Activated CD4-positive, alpha-beta T cell treated with anti-CD3 and anti-CD28 coated beads, Interleukin-2, amount 50 U/mL, for 48 hours (primary cell): ENCODE data around the gene TBC1D14.
A peak's percentile ranks its signal among the peaks of the same experiment; 100 is the strongest.

ENCODE experiments used
- DNase-seq, 2 experiments: peaks; one replicate each; pipeline ENCODE4 v3.0.0-alpha.2; 2020

Gene TBC1D14

DNA sequence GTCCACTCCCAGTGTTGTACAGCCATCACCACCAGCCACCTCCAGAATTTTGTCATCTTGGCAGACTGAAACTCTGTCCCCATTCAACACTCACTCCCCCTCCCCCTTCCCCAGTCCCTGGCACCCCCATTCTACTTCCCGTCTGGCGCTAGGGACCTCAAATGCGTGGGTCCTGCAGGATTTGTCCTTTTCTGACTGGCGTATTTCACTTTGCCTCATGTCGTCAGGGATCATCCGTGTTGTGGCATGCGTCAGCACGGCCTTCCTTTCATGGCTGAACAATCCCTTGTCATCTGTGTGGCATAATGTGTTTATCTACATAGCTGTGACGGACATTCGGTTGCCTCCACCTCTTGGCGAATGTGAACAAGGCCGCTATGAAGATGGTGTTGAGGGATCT lies 139.0 kb downstream of the TBC1D14 start:
- DNase-seq: no peak

DNA sequence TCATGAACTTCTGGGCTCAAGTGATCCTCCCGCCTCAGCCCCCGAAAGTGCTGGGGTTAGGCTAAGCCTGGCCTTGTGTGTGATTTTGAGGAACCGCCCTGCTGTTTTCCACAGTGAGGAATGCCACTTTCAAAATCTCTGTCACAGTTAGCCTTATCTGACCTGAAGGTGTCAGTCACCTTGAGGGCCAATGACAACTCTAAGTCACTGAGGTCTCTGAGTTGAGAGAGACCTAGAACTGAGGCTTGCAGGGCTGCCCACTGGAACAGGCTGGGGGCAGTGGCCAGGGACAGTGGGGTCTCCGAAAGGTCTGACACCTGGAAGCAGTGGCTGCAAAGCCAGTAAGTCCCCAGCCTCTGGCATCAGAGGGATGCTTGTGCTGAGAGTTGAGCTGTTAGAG lies 139.7 kb downstream of the TBC1D14 start:
- DNase-seq: no peak

DNA sequence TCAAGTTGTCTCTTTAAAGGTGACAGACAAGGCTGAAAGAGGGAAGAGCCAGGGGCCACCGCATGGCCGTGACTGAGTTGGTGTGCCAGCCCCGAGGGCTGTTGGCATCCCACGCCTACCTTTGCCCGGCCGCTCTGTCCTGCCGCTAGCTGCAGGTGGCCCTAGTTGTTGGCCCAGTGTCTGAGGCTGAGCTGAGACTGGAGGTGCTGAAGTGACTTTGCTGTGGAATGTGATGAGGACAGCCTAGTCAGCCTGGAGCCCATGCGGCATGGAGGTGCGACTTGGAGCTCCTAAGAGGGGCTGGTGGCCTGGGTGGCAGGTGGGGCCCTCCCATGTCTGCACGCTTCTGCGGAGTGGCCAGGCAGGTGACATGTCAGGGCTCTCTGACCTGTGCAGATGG lies 140.1 kb downstream of the TBC1D14 start:
- no peak for DNase-seq

DNA sequence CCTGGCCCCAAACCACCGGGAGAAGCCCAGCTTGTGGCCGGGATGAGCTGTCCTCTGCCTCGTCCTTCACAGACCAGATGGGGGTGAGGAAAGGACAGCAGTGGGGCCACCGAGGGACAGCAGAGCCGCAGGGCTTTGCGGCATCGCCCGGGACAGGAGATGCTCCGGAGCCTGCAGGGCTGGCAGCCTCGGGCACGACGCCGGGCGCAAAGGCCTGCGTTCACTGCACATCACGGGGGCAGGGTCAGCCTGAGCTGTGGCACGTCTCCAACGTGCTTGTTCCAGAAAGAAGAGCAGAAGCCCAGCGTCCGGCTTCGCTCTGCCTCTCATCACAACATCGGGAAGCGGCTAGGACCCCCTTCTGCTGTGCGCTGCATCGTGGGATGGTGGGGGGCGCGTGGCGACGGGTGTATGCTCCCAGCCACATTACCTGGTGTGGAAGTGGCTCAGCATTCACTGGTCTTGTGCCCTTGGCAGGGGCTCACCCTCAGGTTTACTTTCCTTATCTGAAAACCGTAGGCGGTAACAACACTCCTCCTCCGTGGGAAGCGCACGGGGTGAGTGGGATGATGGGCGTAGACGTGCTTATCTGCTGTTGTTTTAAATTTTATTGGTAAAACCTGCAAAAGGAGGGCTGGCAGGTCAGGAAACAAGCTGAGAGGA lies 141.0 kb downstream of the TBC1D14 start:
- DNase-seq: no peak

DNA sequence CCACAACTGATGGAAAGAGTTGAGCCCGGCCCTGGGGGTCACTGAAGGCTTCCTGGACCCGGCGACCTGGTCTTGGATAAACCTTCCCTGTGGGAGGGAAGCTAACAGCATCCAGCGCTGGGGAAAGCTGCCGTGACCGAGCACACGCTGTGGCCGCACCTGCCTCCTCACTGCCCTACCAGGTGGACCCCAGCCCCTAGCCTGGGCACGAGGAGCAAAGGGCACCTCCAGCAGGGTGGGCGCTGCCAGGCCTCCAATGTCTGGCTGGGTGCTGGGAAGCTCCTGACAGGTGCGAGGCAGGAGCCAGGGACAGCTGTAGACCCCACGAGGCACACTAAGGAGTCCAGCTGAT lies 141.5 kb downstream of the TBC1D14 start:
- no peak for DNase-seq

DNA sequence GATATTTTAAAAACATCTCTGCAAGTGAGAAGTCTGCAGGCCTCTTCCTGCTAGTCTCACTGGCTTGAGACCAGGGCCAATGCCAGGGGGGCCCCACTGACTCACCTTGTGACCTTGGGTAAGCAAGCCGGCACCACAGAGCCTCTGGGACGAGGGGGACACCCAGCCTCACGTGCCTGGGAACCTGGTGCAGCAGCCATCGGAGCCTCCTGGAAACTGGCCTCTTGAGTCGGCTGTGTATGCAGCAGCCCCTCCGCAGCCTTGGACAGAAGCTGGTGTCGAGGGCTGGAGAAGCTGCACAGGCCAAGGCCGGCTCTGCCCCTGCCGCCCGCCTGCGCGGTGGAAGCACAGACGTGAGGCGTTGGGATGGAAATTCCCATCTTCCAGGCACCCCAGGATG lies 142.3 kb downstream of the TBC1D14 start:
- no peak for DNase-seq

DNA sequence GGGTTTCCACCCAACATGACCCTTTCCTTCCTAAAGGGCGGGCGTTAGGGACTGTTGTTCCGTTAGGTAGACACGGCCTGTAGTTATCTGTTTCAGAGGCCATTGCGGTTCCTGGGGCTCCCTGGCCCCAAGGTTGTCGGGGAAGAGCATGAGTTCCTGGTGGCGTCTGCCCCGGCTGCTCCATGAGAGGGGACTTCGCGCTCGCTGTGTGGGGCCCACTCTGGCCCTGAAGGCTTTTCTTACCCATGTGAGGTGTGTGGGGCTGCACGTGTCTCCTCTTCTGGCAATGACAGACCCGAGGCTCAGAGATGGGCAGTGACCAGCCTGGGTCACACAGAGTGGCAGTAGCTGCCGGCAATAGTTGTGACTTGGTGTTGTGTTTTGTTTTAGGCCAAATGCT lies 142.7 kb downstream of the TBC1D14 start:
- DNase-seq: no peak

DNA sequence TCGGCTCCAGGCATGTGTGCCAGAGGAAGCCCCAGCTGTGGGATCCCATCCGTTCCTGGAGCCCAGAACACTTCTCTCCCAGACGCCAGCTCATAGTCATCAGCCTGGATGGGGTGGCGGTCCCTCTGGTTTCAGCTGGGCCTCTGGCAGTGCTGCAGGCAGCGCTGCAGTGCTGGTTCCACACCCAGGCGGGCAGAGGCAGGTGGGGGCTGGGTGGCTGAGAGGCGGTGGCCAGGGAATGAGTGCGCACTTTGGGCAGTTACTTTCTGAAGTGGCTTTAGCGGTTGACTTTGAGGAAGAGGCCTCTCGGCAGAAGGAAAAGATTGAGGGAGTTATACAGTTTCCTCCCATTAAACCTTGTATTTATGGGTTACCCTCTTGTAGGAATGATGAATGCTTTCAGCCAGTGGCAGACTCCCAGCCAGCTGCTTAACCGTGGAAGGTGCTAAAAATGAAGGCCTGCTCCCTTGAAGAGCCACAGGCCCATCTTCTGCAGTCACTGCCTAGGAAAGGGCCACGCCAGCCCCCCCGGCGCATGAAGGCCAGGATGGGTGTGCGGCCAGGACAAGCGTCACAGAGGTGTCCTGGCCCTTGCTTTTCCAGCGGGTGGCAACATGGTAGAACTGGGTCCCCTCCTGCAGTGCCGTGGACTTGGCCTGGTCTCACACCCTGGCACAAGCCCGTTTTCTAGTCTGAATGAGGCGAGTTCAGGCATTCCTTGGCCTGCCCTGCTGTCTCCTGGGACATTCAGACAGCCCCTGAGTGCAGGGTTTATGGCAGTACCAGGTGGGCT lies 143.5 kb downstream of the TBC1D14 start:
- DNase-seq: peak; percentile 24 to 32

DNA sequence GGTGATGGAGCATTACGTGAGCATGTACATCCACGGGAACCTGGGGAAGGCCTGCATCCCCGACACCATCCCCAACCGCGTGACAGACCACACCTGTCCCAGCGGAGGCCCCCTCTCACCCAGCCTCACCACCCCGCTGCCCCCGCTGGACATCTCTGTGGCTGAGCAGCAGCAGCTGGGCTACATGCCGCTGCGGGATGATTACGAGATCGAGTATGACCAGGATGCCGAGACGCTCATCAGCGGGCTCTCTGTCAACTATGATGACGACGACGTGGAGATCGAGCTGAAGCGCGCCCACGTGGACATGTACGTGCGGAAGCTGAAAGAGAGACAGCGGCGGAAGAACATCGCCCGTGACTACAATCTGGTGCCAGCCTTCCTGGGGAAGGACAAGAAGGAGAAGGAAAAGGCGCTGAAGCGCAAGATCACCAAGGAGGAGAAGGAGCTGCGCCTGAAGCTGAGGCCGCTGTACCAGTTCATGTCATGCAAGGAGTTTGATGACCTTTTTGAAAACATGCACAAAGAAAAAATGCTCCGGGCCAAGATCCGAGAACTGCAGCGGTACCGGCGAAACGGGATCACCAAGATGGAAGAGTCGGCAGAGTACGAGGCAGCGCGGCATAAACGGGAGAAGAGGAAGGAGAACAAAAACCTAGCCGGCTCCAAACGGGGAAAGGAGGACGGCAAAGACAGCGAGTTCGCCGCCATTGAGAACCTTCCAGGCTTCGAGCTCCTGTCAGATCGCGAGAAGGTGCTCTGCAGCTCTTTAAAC lies 144.7 kb downstream of the TBC1D14 start:
- DNase-seq: no peak

DNA sequence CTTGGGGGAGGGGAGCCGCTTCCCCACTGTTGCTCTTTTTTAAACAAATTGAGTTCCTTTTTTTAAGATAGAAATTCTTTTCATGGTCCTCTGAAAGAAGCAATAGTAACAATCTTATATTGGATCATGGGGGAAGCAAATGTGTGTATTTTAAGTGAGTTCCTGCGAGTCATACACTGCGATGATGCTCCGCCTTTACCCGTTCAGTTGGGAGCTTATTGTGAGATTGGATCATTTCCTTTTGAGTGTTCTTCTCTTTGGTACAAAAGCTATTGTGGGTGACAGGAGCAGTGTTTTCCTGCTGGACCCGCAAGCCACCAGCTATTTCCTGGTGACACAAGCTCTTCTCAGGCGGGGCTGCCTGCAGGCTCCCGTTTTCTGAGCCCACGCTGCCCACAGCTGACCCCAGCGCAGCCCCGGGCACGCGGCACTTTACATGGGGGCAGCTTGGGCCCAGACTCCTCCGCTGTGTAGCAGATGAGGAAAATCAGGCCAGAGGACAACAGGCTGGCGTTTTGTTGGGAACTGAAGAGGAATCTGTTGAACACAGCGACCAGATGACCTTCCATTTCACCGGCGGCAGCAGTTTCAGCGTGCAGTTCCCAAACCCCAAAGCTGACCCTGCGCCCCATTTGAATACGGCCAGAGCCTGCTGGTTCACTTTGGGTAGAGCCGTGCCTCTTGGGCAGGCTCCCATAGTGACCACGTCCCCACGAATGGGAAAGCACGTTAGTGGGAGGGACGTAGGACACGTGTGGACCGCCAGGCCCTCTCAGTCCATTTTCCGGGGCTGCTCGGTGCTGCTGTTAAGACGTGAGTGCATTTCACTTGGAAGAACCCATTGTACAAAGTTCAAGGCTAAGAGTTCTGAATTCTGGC lies 145.7 kb downstream of the TBC1D14 start:
- DNase-seq: no peak

DNA sequence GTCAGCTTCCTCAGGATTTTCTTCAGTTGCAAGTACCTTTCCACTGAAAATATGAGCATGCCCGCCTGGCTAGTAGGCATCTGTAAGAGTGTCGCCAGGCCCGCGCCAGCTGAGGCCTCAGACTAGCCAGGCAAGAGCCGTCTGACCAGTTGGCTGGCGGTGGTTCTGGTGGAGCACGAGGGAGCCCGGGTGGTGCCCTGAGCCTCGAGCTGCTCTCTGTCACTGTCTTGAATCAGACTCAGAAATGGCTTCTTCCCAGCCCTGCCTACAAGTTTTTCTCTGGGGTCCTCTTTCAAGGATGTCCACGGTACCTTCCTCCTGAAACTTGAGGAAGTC lies 146.3 kb downstream of the TBC1D14 start:
- DNase-seq: no peak

DNA sequence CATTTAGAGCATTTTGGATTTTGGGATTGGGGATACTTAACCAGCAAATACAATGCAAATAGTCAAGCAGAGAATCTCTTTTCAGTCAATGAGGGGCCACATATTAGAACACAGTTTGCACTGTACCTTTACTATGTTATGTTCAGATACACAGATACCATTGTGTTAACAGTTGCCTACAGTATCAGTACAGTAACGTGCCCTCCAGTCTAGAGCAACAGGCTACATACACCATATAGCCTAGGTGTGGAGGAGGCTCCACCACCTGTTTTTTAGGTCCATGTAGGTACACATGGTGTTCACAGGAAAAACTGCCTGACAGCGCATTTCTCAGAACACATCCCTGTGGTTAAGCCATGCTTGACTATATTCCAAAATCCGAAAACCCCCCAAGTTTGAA lies 149.2 kb downstream of the TBC1D14 start:
- no peak for DNase-seq

DNA sequence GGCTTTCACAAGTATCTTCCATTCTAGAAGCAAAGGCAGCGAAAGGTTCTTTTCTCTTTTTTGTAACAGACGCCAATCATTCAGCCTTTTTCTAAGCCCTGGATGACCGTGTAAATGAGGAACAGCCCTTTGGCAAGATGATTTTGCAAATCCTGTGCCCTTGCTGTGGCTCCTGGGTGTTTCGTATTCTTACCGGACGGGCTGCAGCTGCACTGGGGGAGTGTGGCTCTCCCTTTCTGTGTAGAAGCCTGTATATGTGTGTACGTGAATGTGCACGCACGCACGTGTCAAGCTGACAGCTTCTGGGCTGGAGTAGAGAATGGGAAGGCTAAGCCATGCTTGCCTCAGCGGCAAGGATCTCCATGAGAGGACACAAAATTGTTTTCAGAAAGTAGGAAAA lies 150.0 kb downstream of the TBC1D14 start:
- DNase-seq: no peak

DNA sequence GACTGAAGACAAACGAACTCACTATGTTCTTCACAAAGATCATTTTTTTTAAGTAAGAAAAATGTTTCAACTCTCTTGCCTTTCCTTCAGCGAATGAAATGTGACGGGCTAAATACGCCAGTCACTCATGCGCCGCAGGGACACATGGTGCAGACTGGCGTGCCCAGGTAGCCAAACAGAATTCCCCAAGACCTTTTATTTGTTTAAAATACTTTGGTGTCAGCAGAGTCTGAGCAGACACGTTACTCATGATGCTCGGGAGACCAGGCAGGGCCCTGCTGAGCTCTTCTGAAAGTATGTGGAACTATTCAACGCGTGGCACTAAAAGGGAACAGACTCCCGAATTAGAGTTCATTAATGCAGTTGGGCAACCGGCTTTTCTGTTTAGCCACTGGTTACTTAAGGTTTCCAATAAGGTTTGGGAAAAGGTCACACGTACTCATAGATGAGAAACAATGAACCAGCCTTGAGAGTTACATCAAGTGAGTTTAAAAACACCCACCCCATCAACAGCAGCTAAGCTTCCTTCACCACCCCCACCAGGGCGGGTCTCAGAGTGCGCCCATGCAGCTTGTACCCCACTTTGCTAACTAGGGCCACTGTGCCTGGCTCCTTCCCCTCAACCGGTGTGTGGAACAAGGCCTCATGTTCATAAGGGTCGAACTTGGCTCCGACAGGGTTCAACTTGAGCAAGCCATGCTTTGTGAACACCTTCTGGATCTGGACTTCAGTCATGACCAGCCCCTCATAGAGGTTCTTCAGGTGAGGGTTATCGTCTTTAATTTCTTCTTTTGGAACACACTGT lies 150.9 kb downstream of the TBC1D14 start:
- DNase-seq: no peak

DNA sequence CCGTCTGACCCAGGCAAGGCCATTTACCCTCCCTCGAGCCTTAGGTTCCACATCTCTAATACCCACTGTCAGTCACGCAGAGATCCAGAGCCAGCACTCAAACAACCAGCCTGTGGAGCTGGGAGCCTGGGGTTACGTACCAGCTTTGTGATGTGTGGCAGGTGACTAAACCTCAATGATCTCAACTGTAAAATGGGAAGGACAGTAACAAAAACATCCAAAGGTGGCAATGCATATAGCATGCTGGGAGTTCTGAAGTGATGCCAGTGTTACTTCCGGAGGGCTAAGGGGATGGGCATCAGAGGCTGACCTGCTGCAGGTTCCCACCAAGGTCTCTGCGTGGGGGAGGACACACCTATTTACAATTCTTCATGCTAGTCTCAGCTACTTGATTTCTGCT lies 152.2 kb downstream of the TBC1D14 start:
- no peak for DNase-seq

DNA sequence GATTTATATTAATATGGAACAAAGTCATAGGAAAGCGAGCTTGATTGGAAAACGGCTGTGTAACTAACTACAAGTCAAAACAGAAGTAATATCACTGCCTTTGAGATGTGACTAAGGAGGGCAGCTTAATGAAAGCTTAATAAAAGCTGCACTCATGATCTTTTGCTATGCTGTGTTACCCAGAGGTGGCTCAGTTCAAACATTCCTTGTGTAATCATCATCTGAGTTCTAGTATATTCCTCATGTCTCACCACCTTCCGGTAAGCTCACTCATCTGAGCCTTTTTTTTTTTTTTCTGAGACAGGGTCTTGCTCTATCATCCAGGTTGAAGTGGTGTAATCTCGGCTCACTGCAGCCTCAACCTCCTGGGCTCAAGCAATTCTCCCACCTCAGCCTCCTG lies 153.2 kb downstream of the TBC1D14 start:
- DNase-seq: no peak

DNA sequence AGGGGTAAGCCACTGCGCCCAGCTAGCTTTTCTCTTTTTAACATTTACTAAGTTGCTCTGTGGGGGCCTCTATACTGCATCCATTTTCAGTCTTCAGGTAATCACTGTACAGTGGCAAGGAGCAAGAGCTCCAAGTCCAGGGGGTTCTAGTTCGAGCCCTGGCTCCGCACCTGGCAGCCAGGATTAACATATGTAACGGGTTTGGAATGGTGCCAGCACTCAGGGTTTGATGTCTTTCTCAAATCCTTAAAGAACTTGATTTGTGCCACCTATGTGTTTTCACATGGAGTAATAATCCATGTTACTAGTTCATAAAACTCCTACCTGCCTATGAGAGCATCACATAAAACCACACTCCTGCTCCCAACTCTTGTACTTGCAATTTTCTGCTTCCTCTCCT lies 153.7 kb downstream of the TBC1D14 start:
- DNase-seq: no peak

DNA sequence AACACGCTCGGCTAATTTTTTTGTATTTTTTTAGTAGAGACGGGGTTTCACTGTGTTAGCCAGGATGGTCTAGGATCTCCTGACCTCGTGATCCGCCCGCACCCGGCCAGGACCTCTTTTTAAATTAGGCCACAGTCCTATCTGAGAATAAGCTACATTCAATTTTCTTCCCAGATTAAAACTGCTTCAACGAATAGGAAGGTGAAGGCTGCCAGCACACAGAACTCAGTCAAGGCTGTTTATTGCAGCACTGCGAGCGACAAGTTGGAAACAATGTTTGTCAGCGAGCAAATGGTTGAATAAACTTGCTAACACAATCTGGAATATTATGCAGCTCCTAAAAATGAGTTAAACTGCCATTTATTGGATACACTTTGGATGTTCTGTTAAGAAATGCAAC lies 156.4 kb downstream of the TBC1D14 start:
- no peak for DNase-seq

DNA sequence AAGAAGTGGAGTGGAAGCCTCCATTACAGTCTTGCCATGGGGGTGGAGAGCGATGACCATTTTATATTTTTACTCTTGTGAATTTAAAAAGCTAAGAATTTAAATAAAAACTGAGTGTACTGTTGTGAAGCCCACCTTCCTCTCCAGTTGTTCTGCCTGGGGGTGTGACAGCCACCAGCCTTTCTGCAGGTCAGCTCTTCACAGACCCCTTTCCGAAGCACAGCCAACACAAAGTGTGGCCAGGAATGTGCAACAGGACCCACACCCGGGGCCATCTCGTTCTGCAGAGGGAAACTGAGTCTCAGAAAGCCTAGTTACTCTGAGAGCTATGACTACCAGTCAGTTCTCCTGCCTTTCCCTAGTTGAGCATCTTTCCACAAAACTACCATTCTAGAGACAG lies 156.9 kb downstream of the TBC1D14 start:
- no peak for DNase-seq

DNA sequence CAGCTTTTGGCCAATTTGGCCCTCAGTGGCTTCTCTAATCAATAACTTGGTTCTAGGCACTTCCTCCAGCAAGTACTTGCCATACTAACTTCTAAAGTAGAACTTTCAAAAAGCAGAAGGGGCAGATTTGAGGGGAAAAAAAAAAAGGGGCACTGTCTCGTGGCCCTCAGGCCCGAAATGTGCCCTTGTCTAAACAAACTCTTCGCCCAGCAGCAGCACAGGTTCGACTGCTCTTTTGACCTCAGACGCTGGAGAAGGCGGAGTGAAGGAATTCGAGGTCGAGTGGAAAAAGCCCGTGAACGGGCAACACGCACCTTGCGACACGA lies 157.5 kb downstream of the TBC1D14 start:
- DNase-seq: no peak

DNA sequence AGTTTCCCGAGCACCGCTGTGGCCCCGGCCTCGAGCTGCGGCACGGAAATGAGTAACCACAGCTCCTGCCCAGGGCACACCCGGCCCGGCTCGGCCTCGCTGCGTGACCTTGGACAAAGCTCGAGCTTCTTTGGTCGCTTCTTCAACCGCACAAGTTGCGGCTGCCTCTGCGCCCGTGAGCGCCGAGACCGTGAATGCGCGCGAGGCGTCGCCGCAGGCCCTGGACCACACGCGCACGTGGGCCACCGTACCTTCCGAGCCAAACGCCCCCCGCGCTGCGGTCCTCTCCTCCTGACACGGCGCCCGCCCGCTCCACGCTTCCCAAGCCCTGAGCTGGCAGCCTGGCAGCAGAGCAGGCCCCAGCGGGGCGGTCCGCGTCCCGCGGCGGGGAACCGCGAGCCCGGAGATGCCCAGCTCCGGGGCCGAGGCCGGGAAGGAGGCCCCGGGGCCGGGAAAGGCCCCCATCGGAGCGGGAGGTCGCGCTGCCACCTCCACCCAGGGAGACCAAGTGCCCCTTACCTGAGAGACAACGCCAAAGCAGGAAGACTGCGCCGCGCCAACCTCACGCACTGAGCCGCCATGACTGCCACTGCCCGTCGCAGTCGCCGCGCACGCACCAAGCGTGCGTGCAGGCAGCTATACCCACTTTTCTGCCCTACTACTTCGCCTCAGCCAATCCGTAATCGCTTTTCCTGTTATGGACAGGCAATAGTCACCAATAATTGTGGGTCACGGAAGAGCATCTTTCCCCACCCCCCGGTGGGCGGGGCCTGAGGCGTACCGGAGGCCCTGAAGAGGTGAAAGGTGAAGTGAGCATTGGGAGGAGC lies 158.0 kb downstream of the TBC1D14 start, which contains the start of gene GRPEL1:
GRPEL1 (minus strand) TSS at position 613 of the 827 bp plus-strand sequence; CDS start at position 581, 32 bp downstream.
- peak; percentile 42 to 100 for DNase-seq
